SJSA1 (cell line): ENCODE results near the gene GPD1. TPM values are rescaled to one million over a fixed set of nuclear protein-coding genes. Genes with fewer than 3 reads are reported as not detected.

ENCODE experiments used
- DNase-seq, 2 experiments: peaks; one replicate each; pipeline ENCODE4 v3.0.0-alpha.2; 2015 to 2020; ENCODE audit warnings: low spot score in 2 of 2, low read depth in 1 of 2
- H3K27ac ChIP-seq: fragments of 250-450 bp; sonication (Bioruptor Pico); 2 replicates; pipeline ENCODE4 v1.5.1; 2020; ENCODE audit warnings: mild to moderate bottlenecking, moderate library complexity
- H3K27me3 ChIP-seq: fragments of 250-450 bp; sonication (Bioruptor Pico); replicated peaks from 2 replicates; pipeline ENCODE4 v1.5.1; 2020; ENCODE audit warnings: mild to moderate bottlenecking, moderate library complexity
- H3K36me3 ChIP-seq: fragments of 250-450 bp; sonication (Bioruptor Pico); 2 replicates; pipeline ENCODE4 v1.5.1; 2020; ENCODE audit warnings: mild to moderate bottlenecking
- H3K4me1 ChIP-seq: fragments of 250-450 bp; sonication (Bioruptor Pico); replicated peaks from 2 replicates; pipeline ENCODE4 v1.6.1; 2021; ENCODE audit warnings: mild to moderate bottlenecking
- H3K4me3 ChIP-seq: fragments of 250-450 bp; sonication (Bioruptor Pico); 2 replicates; pipeline ENCODE4 v1.5.1; 2020; ENCODE audit warnings: mild to moderate bottlenecking
- H3K9me3 ChIP-seq: fragments of 250-450 bp; sonication (Bioruptor Pico); replicated peaks from 2 replicates; pipeline ENCODE4 v1.5.1; 2020; ENCODE audit warnings: mild to moderate bottlenecking
- total RNA-seq: library from RNA; depleted of rRNA; stranded (reverse); fragments of >200 nt; shearing (Covaris generic); gene quantifications from 2 replicates; pipeline ENCODE4 v1.2.3, GENCODE V29; 2014; rRNA removed

GPD1 gene
- not detected in 2 replicates for total RNA-seq

- Histone ChIP-seq H3K9me3 (no peaks in the 10 kb centered on the region), H3K4me3 (no peak within 1 kb of the TSS), H3K27ac (no peak within 1 kb of the TSS), H3K4me1 (no peaks in the 10 kb centered on the region), H3K36me3 (peaks cover 22% of the 10 kb centered on the region), H3K27me3 (no peaks in the 10 kb centered on the region)
- DNase-seq: no peak
These were observed at the start of gene GPD1 for GRCh38 chr12:50103767-50104321. Gene GPD1, plus strand, starts transcription at chr12:50104008. Its CDS starts 43 bp downstream, at chr12:50104051.

- peak in 1 of 2 experiments; percentile 47 for DNase-seq
- no peaks in the 10 kb centered on the region for H3K36me3 ChIP-seq
- H3K4me3 ChIP-seq: no peak overlapping the region
- peaks cover 11% of the 10 kb centered on the region for H3K4me1 ChIP-seq
- no peaks in the 10 kb centered on the region for H3K9me3 ChIP-seq
- H3K27me3 ChIP-seq: peaks cover 19% of the 10 kb centered on the region
- no peak overlapping the region for H3K27ac ChIP-seq
These were observed 47.8 kb upstream of the GPD1 start for GRCh38 chr12:50055831-50056638.

GRCh38 chr12:50056639-50056976 is 47.2 kb upstream of the GPD1 start:
- H3K27ac ChIP-seq: no peak overlapping the region
- H3K4me1 ChIP-seq: peaks cover 11% of the 10 kb centered on the region
- peaks cover 19% of the 10 kb centered on the region for H3K27me3 ChIP-seq
- no peak for DNase-seq
- H3K4me3 ChIP-seq: no peak overlapping the region
- H3K36me3 ChIP-seq: no peaks in the 10 kb centered on the region
- H3K9me3 ChIP-seq: no peaks in the 10 kb centered on the region

- Histone ChIP-seq H3K27me3 (peaks cover 18% of the 10 kb centered on the region), H3K4me3 (peak within 1 kb of the TSS; percentile 51), H3K9me3 (no peaks in the 10 kb centered on the region), H3K27ac (no peak within 1 kb of the TSS), H3K36me3 (no peaks in the 10 kb centered on the region), H3K4me1 (peaks cover 11% of the 10 kb centered on the region)
- DNase-seq: peak; percentile 54 to 72
These were observed 46.6 kb upstream of the GPD1 start, which contains the start of gene ASIC1 for GRCh38 chr12:50057000-50057841. Gene ASIC1, plus strand, starts transcription at chr12:50057596. Its CDS starts 1,171 bp downstream, at chr12:50058767.

- Histone ChIP-seq H3K27me3 (peaks cover 14% of the 10 kb centered on the region; the same call in 1 of the 2 replicates), H3K9me3 (no peaks in the 10 kb centered on the region), H3K27ac (no peak overlapping the region), H3K36me3 (no peaks in the 10 kb centered on the region), H3K4me1 (peaks cover 11% of the 10 kb centered on the region), H3K4me3 (peak overlapping the region; percentile 51)
- no peak for DNase-seq
These were observed 45.7 kb upstream of the GPD1 start for GRCh38 chr12:50057896-50058670.

- DNase-seq: no peak
- H3K27me3 ChIP-seq: peaks cover 14% of the 10 kb centered on the region; the same call in 1 of the 2 replicates
- H3K36me3 ChIP-seq: no peaks in the 10 kb centered on the region
- H3K9me3 ChIP-seq: no peaks in the 10 kb centered on the region
- peaks cover 11% of the 10 kb centered on the region for H3K4me1 ChIP-seq
- H3K27ac ChIP-seq: no peak overlapping the region
- H3K4me3 ChIP-seq: no peak overlapping the region
These were observed 45.0 kb upstream of the GPD1 start for GRCh38 chr12:50058743-50059312.

GRCh38 chr12:50059440-50060119 is 44.2 kb upstream of the GPD1 start:
- no peaks in the 10 kb centered on the region for H3K36me3 ChIP-seq
- no peak for DNase-seq
- H3K4me3 ChIP-seq: no peak overlapping the region
- H3K9me3 ChIP-seq: no peaks in the 10 kb centered on the region
- peaks cover 14% of the 10 kb centered on the region; the same call in 1 of the 2 replicates for H3K27me3 ChIP-seq
- no peak overlapping the region for H3K27ac ChIP-seq
- H3K4me1 ChIP-seq: peaks cover 11% of the 10 kb centered on the region

GRCh38 chr12:50060120-50060468 is 43.7 kb upstream of the GPD1 start:
- no peak overlapping the region for H3K4me3 ChIP-seq
- no peak for DNase-seq

GRCh38 chr12:50061171-50061570 is 42.6 kb upstream of the GPD1 start:
- Histone ChIP-seq H3K9me3 (no peaks in the 10 kb centered on the region), H3K4me3 (no peak overlapping the region)

More at GRCh38 chr12:50060120-50060468, 43.7 kb upstream of the GPD1 start:
- H3K9me3 ChIP-seq: no peaks in the 10 kb centered on the region
- peaks cover 11% of the 10 kb centered on the region for H3K4me1 ChIP-seq
- no peak overlapping the region for H3K27ac ChIP-seq
- no peaks in the 10 kb centered on the region for H3K36me3 ChIP-seq
- peaks cover 14% of the 10 kb centered on the region; the same call in 1 of the 2 replicates for H3K27me3 ChIP-seq

GRCh38 chr12:50061946-50062686 is 41.7 kb upstream of the GPD1 start:
- H3K36me3 ChIP-seq: no peaks in the 10 kb centered on the region
- H3K9me3 ChIP-seq: no peaks in the 10 kb centered on the region
- peaks cover 14% of the 10 kb centered on the region for H3K4me1 ChIP-seq
- no peak for DNase-seq
- H3K4me3 ChIP-seq: no peak overlapping the region
- no peak overlapping the region for H3K27ac ChIP-seq
- peaks cover 3% of the 10 kb centered on the region; the same call in 1 of the 2 replicates for H3K27me3 ChIP-seq

More at GRCh38 chr12:50061171-50061570, 42.6 kb upstream of the GPD1 start:
- Histone ChIP-seq H3K27ac (no peak overlapping the region), H3K36me3 (no peaks in the 10 kb centered on the region), H3K4me1 (peaks cover 11% of the 10 kb centered on the region), H3K27me3 (peaks cover 10% of the 10 kb centered on the region; the same call in 1 of the 2 replicates)
- DNase-seq: no peak

GRCh38 chr12:50062728-50063460 is 40.9 kb upstream of the GPD1 start:
- H3K27me3 ChIP-seq: no peaks in the 10 kb centered on the region
- no peaks in the 10 kb centered on the region for H3K9me3 ChIP-seq
- peaks cover 11% of the 10 kb centered on the region for H3K4me1 ChIP-seq
- H3K4me3 ChIP-seq: no peak overlapping the region
- no peak overlapping the region for H3K27ac ChIP-seq
- DNase-seq: no peak
- H3K36me3 ChIP-seq: no peaks in the 10 kb centered on the region
